Measurements from ENCODE around the gene C9orf78. TPM values are rescaled to one million over a fixed set of nuclear protein-coding genes. Genes with fewer than 3 reads are reported as not detected.

The C9orf78 gene
- polyA plus RNA-seq, 1 donor (not counting 4 experiments of a cell fraction or from before 2014, with no cell fraction given) = 66.5 TPM

GRCh38 chr9:129809346-129809745 is 25.7 kb downstream of the C9orf78 start:
- no peak for FAIRE-seq
- Histone ChIP-seq H2AFZ (ENCODE audit: control insufficient read depth, low read length) (no peak overlapping the region), H3K9me1 (ENCODE audit: control insufficient read depth, extremely low read depth, insufficient read depth, low read length) (no peaks in the 10 kb centered on the region), H3K27me3 (ENCODE audit: control insufficient read depth, extremely low read depth, insufficient read depth, low read length) (no peaks in the 10 kb centered on the region), H3K27ac (ENCODE audit: control insufficient read depth, insufficient read depth, low read length) (no peak overlapping the region), H3K9me3 (ENCODE audit: control insufficient read depth, low read depth, low read length) (no peaks in the 10 kb centered on the region), H4K20me1 (ENCODE audit: control insufficient read depth, extremely low read depth, insufficient read depth, low read length) (no peaks in the 10 kb centered on the region), H3K36me3 (ENCODE audit: control insufficient read depth in 2 of 2, extremely low read depth in 1 of 2, insufficient read depth in 2 of 2, low read length in 2 of 2) (peaks cover 21 to 28% of the 10 kb centered on the region in 2 experiments), H3K4me1 (ENCODE audit: control insufficient read depth, extremely low read depth, insufficient read depth, low read length) (no peaks in the 10 kb centered on the region), H3K4me3 (ENCODE audit: control insufficient read depth in 2 of 3, extremely low read depth in 1 of 3, insufficient read depth in 2 of 3, low read depth in 1 of 3, low read length in 3 of 3) (no peak overlapping the region), H3K79me2 (ENCODE audit: control insufficient read depth, insufficient read depth, low read length) (peaks cover 3% of the 10 kb centered on the region), H3K4me2 (ENCODE audit: control insufficient read depth, extremely low read depth, insufficient read depth, low read depth, low read length) (no peak overlapping the region), H3K9ac (ENCODE audit: control insufficient read depth, extremely low read depth, insufficient read depth, low read length) (no peak overlapping the region)
- no peak for TF ChIP-seq CTCF (optimal IDR thresholded peaks at IDR 0.05 in 1 of 3, IDR thresholded peaks at IDR 0.05 in 1 of 3, conservative IDR thresholded peaks at IDR 0.05 in 1 of 3; ENCODE audit: extremely low read depth in 1 of 3, insufficient read depth in 2 of 3, low read length in 3 of 3)
- TF ChIP-seq EZH2 (IDR thresholded peaks at IDR 0.05; ENCODE audit: low read length) = no peak
- dilution Hi-C loops (cut with MboI; ENCODE audit: extremely low pct_ligation_motif_present, low sequenced_read_pairs) = no loop called here
- no peak for DNase-seq (ENCODE audit: low read depth, low spot score)

- Histone ChIP-seq H3K4me2 (ENCODE audit: control insufficient read depth, extremely low read depth, insufficient read depth, low read depth, low read length) (no peak overlapping the region), H3K27ac (ENCODE audit: control insufficient read depth, insufficient read depth, low read length) (no peak overlapping the region), H4K20me1 (ENCODE audit: control insufficient read depth, extremely low read depth, insufficient read depth, low read length) (no peaks in the 10 kb centered on the region), H3K9me3 (ENCODE audit: control insufficient read depth, low read depth, low read length) (no peaks in the 10 kb centered on the region), H3K9me1 (ENCODE audit: control insufficient read depth, extremely low read depth, insufficient read depth, low read length) (no peaks in the 10 kb centered on the region), H3K4me1 (ENCODE audit: control insufficient read depth, extremely low read depth, insufficient read depth, low read length) (peaks cover 6% of the 10 kb centered on the region), H3K27me3 (ENCODE audit: control insufficient read depth, extremely low read depth, insufficient read depth, low read length) (no peaks in the 10 kb centered on the region), H3K79me2 (ENCODE audit: control insufficient read depth, insufficient read depth, low read length) (peaks cover 9% of the 10 kb centered on the region), H3K36me3 (ENCODE audit: control insufficient read depth in 2 of 2, extremely low read depth in 1 of 2, insufficient read depth in 2 of 2, low read length in 2 of 2) (peaks cover 10 to 19% of the 10 kb centered on the region in 2 experiments), H3K9ac (ENCODE audit: control insufficient read depth, extremely low read depth, insufficient read depth, low read length) (no peak overlapping the region), H2AFZ (ENCODE audit: control insufficient read depth, low read length) (no peak overlapping the region), H3K4me3 (ENCODE audit: control insufficient read depth in 2 of 3, extremely low read depth in 1 of 3, insufficient read depth in 2 of 3, low read depth in 1 of 3, low read length in 3 of 3) (no peak overlapping the region)
- TF ChIP-seq CTCF (optimal IDR thresholded peaks at IDR 0.05 in 1 of 3, IDR thresholded peaks at IDR 0.05 in 1 of 3, conservative IDR thresholded peaks at IDR 0.05 in 1 of 3; ENCODE audit: extremely low read depth in 1 of 3, insufficient read depth in 2 of 3, low read length in 3 of 3) = no peak
- no peak for TF ChIP-seq EZH2 (IDR thresholded peaks at IDR 0.05; ENCODE audit: low read length)
- no peak for FAIRE-seq
- no peak for DNase-seq (ENCODE audit: low read depth, low spot score)
- dilution Hi-C loops (cut with MboI; ENCODE audit: extremely low pct_ligation_motif_present, low sequenced_read_pairs) = no loop called here
Measured at GRCh38 chr9:129806061-129806460, 29.0 kb downstream of the C9orf78 start.
